Cortex of kidney (tissue), 1 donor: ENCODE data around the gene CXorf65.

ENCODE experiments used
- DNase-seq: peaks from one replicate; lab custom pipeline; 2025; lab: John Stamatoyannopoulos, UW

Gene CXorf65

GRCh38 chrX:71106427-71106826 is at the start of gene CXorf65:
Gene CXorf65, minus strand, starts transcription at chrX:71106740. Its CDS starts 184 bp downstream, at chrX:71106556.
- DNase-seq, result no peak

DNA sequence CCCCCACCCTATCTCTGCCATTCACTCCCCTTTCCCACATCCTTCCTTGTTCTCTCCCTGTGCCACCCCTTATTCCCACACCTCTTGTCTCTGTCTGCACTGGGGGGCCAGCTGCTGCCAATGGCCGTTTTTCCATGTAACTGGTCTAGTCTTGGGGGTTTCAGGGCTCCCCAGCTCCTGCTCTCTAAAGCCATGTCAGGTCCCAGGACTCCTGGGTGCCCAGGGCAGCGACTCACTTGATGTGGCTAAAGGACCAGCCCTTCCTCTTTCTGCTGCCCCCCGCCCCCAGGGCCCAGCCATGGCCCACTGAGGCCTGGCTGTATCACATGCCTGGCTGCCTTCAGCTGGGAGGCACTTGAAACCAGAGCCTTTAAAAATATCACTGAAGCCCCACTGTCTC is 48.1 kb upstream of the CXorf65 start:
- no peak for DNase-seq

GRCh38 chrX:71154196-71154595 is 47.7 kb upstream of the CXorf65 start:
- DNase-seq, result no peak

DNA sequence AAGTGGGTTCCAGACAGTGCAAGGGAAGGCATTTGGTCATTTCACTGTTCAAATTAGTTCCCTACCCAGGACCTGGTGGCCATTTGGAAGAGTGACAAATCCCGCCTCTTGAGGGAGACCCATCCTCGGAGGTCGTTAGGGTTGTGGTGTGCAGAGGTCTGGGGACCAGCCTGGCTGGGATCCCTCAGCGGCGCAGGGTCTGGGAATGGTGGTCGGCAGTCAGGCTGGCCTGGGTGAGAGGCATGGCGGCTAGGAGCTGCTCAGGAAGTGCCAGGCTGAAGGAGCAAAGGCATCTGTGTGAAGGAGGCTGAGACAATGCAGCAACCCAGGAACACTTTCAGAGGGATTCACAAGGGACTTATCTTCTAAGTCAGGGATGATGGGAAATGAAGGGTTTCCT is 44.8 kb upstream of the CXorf65 start:
- no peak for DNase-seq

- DNase-seq, result no peak
Measured at GRCh38 chrX:71148278-71148663, 41.7 kb upstream of the CXorf65 start.

- no peak for DNase-seq
Measured at GRCh38 chrX:71147496-71148277, 41.1 kb upstream of the CXorf65 start.

DNA sequence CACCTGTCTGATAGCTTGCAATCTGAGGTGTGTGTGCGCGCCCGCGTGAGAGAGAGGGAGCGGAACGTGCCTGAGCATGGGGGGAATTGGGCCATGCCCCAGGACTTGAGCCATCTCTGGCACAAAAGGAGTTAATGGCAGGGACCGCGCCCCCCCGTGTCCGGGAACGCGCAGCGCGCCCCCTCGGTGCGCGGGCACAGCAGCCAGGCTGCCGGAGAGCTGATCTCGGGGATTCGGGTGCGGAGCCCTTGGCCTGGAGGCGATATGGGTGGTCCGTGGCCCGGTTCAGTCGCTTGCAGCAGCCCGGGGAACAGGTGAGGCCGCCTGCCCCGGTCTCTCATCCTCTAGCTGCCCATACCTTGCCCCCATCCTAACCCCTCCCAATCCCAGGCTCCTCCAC is 38.1 kb upstream of the CXorf65 start, which contains the start of gene NLGN3:
TSS of gene NLGN3 (plus strand) at position 191 of the 400 bp plus-strand sequence. CDS start 2,909 bp downstream, outside the sequence.
- no peak for DNase-seq

GRCh38 chrX:71143508-71143907 is 37.0 kb upstream of the CXorf65 start:
- DNase-seq, result no peak

GRCh38 chrX:71140440-71140839 is 33.9 kb upstream of the CXorf65 start:
- DNase-seq, result no peak

- no peak for DNase-seq
Measured at GRCh38 chrX:71131510-71131909, 25.0 kb upstream of the CXorf65 start.

- no peak for DNase-seq
Measured at GRCh38 chrX:71128915-71129765, 22.6 kb upstream of the CXorf65 start.

- no peak for DNase-seq
Measured at GRCh38 chrX:71128166-71128833, 21.8 kb upstream of the CXorf65 start.

- DNase-seq, result no peak
Measured at GRCh38 chrX:71118985-71119535, 12.5 kb upstream of the CXorf65 start.

DNA sequence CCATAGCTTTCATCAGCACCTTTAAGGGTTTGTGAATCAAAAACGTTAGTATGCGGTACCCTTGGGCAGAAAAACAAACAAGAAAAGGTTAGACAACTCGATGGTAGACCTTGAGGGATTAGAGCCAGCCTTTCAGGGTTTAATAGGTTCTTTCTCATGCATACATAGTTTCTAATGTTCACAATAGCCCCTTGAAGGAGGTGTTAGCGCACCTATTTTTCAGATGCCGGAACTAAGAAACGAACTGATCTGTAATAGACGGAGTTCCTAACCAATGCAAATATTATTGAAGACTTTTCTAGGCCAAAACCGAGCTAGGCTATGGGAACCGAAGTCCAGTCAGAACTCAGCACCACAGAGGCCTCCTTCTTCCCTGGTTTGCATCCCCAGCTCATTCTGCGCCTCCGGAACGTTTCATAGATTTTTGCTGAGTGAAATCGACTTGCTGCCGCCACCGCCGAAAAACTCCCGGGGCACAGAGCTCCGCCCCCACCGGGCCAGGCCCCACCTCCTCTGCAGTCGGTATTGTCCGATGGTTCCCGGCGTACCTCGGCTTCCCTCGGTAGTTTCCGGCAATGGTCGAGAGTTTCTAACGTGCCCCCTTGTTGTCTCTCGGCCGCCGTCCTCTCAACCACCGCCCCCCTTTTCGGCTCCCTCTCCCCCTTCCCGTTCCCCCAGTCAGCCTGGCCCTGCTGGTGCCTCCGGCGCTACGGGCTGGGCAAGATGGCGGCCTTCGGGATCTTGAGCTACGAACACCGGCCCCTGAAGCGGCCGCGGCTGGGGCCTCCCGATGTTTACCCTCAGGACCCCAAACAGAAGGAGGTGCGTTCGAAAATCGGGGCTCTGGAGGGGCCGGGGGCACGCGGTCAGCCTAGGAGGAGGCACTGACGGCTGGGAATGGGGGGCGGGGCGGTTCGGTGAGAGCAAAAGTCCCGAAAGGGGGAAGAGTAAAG is 11.8 kb upstream of the CXorf65 start, which contains the start of gene MED12:
TSS of gene MED12 (plus strand) at position 565 of the 953 bp plus-strand sequence. CDS start at position 724, 159 bp downstream.
- no peak for DNase-seq

- no peak for DNase-seq
Measured at GRCh38 chrX:71117358-71117757, 10.8 kb upstream of the CXorf65 start.

DNA sequence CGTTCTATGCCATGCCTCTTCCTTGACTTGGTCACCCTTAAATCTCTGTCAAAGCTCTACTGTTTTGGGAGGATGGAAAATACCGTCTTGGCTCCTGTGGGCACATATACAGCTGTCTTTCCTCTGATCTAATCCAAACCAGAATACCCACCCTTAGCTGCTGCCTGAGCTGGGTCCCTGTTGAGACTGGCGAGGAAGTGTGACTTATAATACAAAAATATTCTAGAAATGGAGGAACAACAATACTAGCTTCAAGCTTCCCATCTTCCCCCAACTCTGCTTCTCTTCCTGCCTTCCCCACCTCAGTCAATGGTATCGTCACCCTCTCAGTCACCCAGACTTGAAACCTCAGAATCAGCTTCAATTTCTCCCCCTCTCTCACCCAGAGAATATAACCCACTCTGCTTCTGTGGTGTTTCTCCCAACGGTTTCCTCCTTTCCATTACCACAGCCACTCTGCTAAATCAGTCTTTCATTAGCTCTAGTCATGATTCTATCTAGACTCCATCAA is 5.4 kb upstream of the CXorf65 start:
- DNase-seq, result no peak

DNA sequence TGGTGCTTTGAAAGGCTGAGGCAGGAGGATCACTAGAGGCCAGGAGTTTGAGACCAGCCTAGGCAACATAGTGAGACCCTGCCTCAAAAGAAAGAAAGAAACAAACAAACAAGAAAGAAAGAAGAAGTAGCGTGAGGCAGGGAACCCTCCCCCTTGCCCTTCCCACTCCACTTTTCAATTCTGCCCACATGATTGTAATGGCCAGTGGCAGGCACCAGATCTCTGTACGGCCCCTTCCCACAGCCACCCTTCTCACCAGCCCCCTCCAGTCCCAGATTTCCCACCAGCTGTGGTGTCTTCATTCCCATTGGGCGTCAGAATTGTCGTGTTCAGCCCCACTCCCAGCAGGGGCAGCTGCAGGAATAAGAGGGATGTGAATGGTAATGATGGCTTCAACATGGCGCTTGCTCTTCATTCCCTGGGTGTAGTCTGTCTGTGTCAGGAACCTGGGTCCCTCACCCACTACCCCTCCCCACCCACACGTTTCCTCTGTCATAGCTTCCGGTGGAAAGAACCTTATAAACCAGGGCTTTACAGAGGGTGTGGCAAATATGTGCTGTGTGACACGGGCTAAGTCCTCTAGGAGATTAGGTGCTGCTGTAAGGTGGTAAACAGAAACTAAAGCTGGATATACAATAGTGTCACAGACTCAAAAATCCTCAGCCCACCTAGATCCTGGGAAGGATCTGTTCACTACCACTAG is 4.8 kb upstream of the CXorf65 start, which contains the start of gene IL2RG:
TSS of gene IL2RG (minus strand) at position 437 of the 703 bp plus-strand sequence. CDS start at position 399, 38 bp downstream.
- DNase-seq, result no peak

GRCh38 chrX:71109051-71109450 is 2.5 kb upstream of the CXorf65 start:
- no peak for DNase-seq

DNA sequence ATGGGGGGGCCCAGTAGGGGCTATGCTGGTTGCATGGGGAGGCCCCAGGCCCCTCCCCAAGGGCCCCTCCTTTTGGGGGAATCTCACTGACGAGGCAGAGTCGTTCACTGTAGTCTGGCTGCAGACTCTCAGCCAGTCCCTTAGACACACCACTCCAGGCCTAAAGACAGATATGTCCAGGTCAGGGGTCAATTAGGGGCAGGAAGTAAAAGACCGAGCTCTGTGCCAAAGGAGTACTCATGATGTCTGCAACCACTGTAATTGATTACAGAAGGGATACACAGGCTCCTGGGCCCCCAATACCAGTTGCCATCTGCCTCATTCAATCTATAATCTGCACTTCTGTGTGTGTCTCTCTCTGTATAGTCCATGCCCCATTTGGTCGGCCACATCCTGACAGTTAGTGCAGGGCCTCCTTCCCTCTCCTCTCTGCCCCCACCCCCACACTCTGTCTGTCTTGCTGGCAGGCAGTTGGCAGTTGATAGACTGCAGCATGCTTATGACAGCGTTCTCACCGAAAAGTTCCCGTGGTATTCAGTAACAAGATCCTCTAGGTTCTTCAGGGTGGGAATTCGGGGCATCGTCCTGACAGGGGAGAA is 1.3 kb upstream of the CXorf65 start:
- no peak for DNase-seq
